Coronary artery (tissue), 2 donors: ENCODE data around the gene EDEM3.

Experiments used
- DNase-seq: peaks from one replicate; pipeline ENCODE4 v3.0.0-alpha.2; 2017; ENCODE audit warnings: low spot score
- H3K27ac ChIP-seq, 2 donors: fragments of 200-600 bp; sonication (generic); one replicate each; pipeline ENCODE4 v1.5.1; 2016 to 2019
- H3K4me3 ChIP-seq: fragments of 200-600 bp; sonication (generic); 2 replicates; pipeline ENCODE4 v1.5.1; 2016; ENCODE audit warnings: mild to moderate bottlenecking, moderate library complexity
- TF ChIP-seq, protein P1 (sequence below): fragments of 200-600 bp; sonication (generic); IDR thresholded peaks from one replicate; pipeline ENCODE4 v1.5.1; 2019; ENCODE audit warnings: antibody characterized with exemption

Gene EDEM3

GRCh38 chr1:184781941-184782340 is 27.3 kb upstream of the EDEM3 start:
- TF ChIP-seq, protein P1, sequence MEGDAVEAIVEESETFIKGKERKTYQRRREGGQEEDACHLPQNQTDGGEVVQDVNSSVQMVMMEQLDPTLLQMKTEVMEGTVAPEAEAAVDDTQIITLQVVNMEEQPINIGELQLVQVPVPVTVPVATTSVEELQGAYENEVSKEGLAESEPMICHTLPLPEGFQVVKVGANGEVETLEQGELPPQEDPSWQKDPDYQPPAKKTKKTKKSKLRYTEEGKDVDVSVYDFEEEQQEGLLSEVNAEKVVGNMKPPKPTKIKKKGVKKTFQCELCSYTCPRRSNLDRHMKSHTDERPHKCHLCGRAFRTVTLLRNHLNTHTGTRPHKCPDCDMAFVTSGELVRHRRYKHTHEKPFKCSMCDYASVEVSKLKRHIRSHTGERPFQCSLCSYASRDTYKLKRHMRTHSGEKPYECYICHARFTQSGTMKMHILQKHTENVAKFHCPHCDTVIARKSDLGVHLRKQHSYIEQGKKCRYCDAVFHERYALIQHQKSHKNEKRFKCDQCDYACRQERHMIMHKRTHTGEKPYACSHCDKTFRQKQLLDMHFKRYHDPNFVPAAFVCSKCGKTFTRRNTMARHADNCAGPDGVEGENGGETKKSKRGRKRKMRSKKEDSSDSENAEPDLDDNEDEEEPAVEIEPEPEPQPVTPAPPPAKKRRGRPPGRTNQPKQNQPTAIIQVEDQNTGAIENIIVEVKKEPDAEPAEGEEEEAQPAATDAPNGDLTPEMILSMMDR: no peak
- DNase-seq: no peak
- Histone ChIP-seq H3K4me3 (no peak overlapping the region), H3K27ac (no peak overlapping the region)

- TF ChIP-seq, protein P1: no peak
- H3K4me3 ChIP-seq: no peak overlapping the region
- no peak for DNase-seq
Measured at GRCh38 chr1:184775885-184776284, 21.2 kb upstream of the EDEM3 start.

DNA sequence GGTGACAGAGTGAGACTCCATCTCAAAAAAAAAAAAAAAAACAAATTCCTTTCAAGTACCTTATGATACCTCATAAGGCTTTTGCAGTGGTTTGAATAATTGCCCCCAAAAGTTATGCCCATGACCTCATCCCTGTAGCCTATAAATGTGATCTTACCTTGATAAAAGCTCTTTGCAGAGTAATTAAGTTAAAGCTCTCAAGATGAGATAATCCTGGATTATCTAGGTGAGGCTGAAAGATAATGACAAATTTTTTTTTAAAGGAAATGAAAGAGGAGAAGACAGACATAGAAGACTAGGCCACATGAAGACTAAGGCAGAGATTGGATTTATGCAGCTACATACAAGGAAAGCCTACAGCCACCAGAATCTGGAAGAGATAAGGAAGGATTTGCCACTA is 20.7 kb upstream of the EDEM3 start:
- H3K27ac ChIP-seq: no peak overlapping the region
- TF ChIP-seq, protein P1: no peak
- DNase-seq: no peak

More at GRCh38 chr1:184775885-184776284, 21.2 kb upstream of the EDEM3 start:
- H3K27ac ChIP-seq: no peak overlapping the region

GRCh38 chr1:184773762-184774320 is 19.2 kb upstream of the EDEM3 start:
- H3K27ac ChIP-seq: no peak overlapping the region
- no peak overlapping the region for H3K4me3 ChIP-seq
- TF ChIP-seq, protein P1: no peak
- no peak for DNase-seq

More for the DNA sequence above, 20.7 kb upstream of the EDEM3 start:
- H3K4me3 ChIP-seq: no peak overlapping the region

DNA sequence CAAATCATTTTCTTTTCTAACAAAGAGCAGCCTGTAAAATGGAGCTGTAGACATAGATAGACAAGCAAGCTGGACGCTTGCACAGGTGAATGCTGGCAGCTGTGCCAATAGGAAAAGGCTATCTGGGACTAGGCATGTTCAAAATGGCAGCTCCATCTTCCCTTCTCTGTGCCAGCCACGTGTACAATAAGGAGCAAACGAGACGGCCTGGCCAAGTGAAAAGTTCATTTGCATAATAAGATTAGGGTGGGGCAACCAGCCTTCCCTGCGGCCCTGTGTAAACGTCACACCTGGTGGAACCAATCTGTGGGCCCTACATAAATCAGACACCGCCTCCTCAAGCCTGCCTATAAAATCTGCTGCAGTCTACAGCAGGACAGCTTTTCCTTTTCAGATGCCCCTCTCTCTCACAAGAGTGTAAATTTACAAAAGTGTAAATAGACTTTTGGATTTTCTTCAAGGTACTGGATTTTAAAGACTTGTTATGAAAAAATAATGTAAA is 16.6 kb upstream of the EDEM3 start:
- Histone ChIP-seq H3K27ac (no peak overlapping the region), H3K4me3 (no peak overlapping the region)
- TF ChIP-seq, protein P1: no peak
- DNase-seq: no peak

GRCh38 chr1:184770181-184770979 is 15.7 kb upstream of the EDEM3 start:
- no peak for DNase-seq
- Histone ChIP-seq H3K27ac (no peak overlapping the region), H3K4me3 (no peak overlapping the region)
- TF ChIP-seq, protein P1: no peak

GRCh38 chr1:184769241-184769640 is 14.6 kb upstream of the EDEM3 start:
- TF ChIP-seq, protein P1: no peak
- Histone ChIP-seq H3K27ac (no peak overlapping the region), H3K4me3 (no peak overlapping the region)
- no peak for DNase-seq
